Measurements from ENCODE around the gene SUCO.

DNA sequence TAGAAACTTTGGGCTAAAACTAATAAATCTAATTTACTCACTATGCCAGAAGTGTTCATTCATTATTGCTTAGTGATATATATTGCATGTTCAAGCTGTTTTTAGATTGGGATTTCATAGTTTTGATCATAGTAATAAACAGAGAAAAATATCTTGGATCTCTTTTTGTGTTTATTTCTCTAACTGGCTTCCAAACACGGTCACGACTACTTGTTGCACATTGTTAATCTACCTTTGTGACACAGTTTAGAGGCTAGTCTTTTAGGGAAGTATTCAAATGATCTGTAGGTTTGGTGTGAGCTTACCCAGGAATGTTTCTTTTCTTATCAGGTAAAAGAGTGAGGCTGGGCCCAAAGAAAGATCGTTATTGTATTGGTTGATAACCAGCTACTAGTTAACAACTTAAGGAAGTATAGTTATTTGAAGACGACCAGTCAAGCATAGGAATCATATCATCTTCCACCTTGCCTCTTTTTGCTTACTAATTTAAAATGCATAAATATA, 75.2 kb downstream of the SUCO start:
- TF ChIP-seq, protein P1, sequence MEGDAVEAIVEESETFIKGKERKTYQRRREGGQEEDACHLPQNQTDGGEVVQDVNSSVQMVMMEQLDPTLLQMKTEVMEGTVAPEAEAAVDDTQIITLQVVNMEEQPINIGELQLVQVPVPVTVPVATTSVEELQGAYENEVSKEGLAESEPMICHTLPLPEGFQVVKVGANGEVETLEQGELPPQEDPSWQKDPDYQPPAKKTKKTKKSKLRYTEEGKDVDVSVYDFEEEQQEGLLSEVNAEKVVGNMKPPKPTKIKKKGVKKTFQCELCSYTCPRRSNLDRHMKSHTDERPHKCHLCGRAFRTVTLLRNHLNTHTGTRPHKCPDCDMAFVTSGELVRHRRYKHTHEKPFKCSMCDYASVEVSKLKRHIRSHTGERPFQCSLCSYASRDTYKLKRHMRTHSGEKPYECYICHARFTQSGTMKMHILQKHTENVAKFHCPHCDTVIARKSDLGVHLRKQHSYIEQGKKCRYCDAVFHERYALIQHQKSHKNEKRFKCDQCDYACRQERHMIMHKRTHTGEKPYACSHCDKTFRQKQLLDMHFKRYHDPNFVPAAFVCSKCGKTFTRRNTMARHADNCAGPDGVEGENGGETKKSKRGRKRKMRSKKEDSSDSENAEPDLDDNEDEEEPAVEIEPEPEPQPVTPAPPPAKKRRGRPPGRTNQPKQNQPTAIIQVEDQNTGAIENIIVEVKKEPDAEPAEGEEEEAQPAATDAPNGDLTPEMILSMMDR (IDR thresholded peaks at IDR 0.05) = no peak
- TF ChIP-seq POLR2A (IDR thresholded peaks at IDR 0.05) = no peak
